ENCODE data around the gene GATB.

GRCh38 chr4:151631349-151631748 lies 129.5 kb downstream of the GATB start:
- TF ChIP-seq, protein P1, sequence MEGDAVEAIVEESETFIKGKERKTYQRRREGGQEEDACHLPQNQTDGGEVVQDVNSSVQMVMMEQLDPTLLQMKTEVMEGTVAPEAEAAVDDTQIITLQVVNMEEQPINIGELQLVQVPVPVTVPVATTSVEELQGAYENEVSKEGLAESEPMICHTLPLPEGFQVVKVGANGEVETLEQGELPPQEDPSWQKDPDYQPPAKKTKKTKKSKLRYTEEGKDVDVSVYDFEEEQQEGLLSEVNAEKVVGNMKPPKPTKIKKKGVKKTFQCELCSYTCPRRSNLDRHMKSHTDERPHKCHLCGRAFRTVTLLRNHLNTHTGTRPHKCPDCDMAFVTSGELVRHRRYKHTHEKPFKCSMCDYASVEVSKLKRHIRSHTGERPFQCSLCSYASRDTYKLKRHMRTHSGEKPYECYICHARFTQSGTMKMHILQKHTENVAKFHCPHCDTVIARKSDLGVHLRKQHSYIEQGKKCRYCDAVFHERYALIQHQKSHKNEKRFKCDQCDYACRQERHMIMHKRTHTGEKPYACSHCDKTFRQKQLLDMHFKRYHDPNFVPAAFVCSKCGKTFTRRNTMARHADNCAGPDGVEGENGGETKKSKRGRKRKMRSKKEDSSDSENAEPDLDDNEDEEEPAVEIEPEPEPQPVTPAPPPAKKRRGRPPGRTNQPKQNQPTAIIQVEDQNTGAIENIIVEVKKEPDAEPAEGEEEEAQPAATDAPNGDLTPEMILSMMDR (IDR thresholded peaks at IDR 0.05) = no peak
- no peak for TF ChIP-seq POLR2A (IDR thresholded peaks at IDR 0.05)

Measured in Peyer's patch (tissue), 4 donors.